Measurements from ENCODE around the gene LTB.

Gene LTB

GRCh38 chr6:31620586-31621319, 38.5 kb upstream of the LTB start, which contains the start of gene PRRC2A (continued):
- TF ChIP-seq CTCF (tag by site-specific recombination; IDR thresholded peaks at IDR 0.05) (peak; percentile 54; the same call in 1 of the 2 replicates), SP7 (tag by site-specific recombination; IDR thresholded peaks at IDR 0.05) (peak; percentile 68; the same call in 1 of the 2 replicates), ELK4 (IDR thresholded peaks at IDR 0.05; ENCODE audit: borderline replicate concordance, low read depth, low read length) (no peak), ZNF132 (tag by site-specific recombination; IDR thresholded peaks at IDR 0.05; ENCODE audit: borderline replicate concordance) (no peak), ZNF658 (tag by site-specific recombination; IDR thresholded peaks at IDR 0.05) (no peak), SALL2 (tag by site-specific recombination; IDR thresholded peaks at IDR 0.05; ENCODE audit: borderline replicate concordance) (no peak), ZNF391 (tag by site-specific recombination; IDR thresholded peaks at IDR 0.05; ENCODE audit: borderline replicate concordance, low read depth) (peak; percentile 89; the same call in 1 of the 2 replicates), ZNF776 (tag by site-specific recombination; IDR thresholded peaks at IDR 0.05; ENCODE audit: borderline replicate concordance) (no peak), ZNF621 (tag by site-specific recombination; IDR thresholded peaks at IDR 0.05) (no peak), ZNF645 (tag by site-specific recombination; IDR thresholded peaks at IDR 0.05) (peak; percentile 73; the same call in 1 of the 2 replicates), ZNF426 (tag by site-specific recombination; IDR thresholded peaks at IDR 0.05) (0 out of 2 replicates have a peak, but pooled peaks have one; percentile 3), ZNF175 (tag by site-specific recombination; IDR thresholded peaks at IDR 0.05) (no peak), HIC1 (tag by site-specific recombination; IDR thresholded peaks at IDR 0.05) (peak; percentile 37; the same call in 1 of the 2 replicates), ZNF518A (tag by site-specific recombination; conservative IDR thresholded peaks at IDR 0.05; ENCODE audit: low read depth) (0 out of 2 replicates have a peak, but pooled peaks have one; percentile 20), PRDM4 (tag by site-specific recombination; IDR thresholded peaks at IDR 0.05) (peak; percentile 78), ZNF248 (tag by site-specific recombination; IDR thresholded peaks at IDR 0.05) (no peak), INSM2 (tag by site-specific recombination; IDR thresholded peaks at IDR 0.05) (peak; percentile 79; the same call in 1 of the 2 replicates), ZNF112 (tag by site-specific recombination; IDR thresholded peaks at IDR 0.05) (no peak), ZFP69B (tag by site-specific recombination; IDR thresholded peaks at IDR 0.05) (peak; percentile 83)

All from HEK293 (cell line).